B cell (primary cell): Measurements from ENCODE around the gene SIPA1L3. TPM values are rescaled to one million over a fixed set of nuclear protein-coding genes. Genes with fewer than 3 reads are reported as not detected.
A peak's percentile ranks its signal among the peaks of the same experiment; 100 is the strongest.

Experiments
- ATAC-seq: fragments of 200-7000 bp; cut with Tn5 transposase; one replicate; pipeline ENCODE4 v1.10.0; 2021; ENCODE audit warnings: low read depth, mild to moderate bottlenecking, moderate number of reproducible peaks, moderate library complexity
- CTCF ChIA-PET: fragments of 350-600 bp; sonication (Branson Sonifier 250); formaldehyde crosslinking; loops from one replicate; lab custom pipeline; 2021; ENCODE audit warnings: antibody characterized with exemption, inconsistent platforms; lab: Charles Lee
- POLR2A ChIA-PET: fragments of 350-600 bp; sonication (Branson Sonifier 250); formaldehyde crosslinking; loops from one replicate; lab custom pipeline; 2021; ENCODE audit warnings: antibody characterized with exemption; lab: Charles Lee
- DNase-seq: peaks from one replicate; pipeline ENCODE4 v3.0.0; 2013
- H2AFZ ChIP-seq: 2 replicates; pipeline ENCODE4 v1.6.1; 2012; ENCODE audit warnings: mild to moderate bottlenecking, low read depth, low read length; ENCODE audit not compliant: insufficient read depth, poor library complexity, severe bottlenecking
- H3K27ac ChIP-seq, 2 donors: 1 replicate in 1 of 2; 2 replicates in 1 of 2; pipeline ENCODE4 v1.5.1; 2012 to 2013; ENCODE audit warnings: low read length in 2 of 2, mild to moderate bottlenecking in 2 of 2, moderate library complexity in 1 of 2
- H3K27me3 ChIP-seq, 4 experiments: fragments of 200-600 bp in 1 of 4; sonication (generic) in 1 of 4; replicated peaks in 1 of 4; 1 replicate in 2 of 4; 2 replicates in 2 of 4; pipeline versions ENCODE4 v1.6.1 to v1.7.0; 2013 to 2016; ENCODE audit warnings: low read length in 3 of 4, mild to moderate bottlenecking in 2 of 4, mixed read lengths in 1 of 4, moderate library complexity in 1 of 4; ENCODE audit not compliant: insufficient read depth in 4 of 4, control insufficient read depth in 3 of 4; ENCODE audit errors: control extremely low read depth in 1 of 4
- H3K36me3 ChIP-seq, 2 experiments: replicated peaks in 1 of 2; 1 replicate in 1 of 2; 2 replicates in 1 of 2; pipeline versions ENCODE4 v1.6.1 to v1.7.1; 2013; ENCODE audit warnings: low read length in 1 of 2; ENCODE audit not compliant: insufficient read depth in 2 of 2, control insufficient read depth in 1 of 2; ENCODE audit errors: control extremely low read depth in 1 of 2, extremely low read depth in 1 of 2
- H3K4me1 ChIP-seq, 2 donors: fragments of 200-600 bp in 1 of 2; sonication (generic) in 1 of 2; 1 replicate in 1 of 2; 2 replicates in 1 of 2; pipeline versions ENCODE4 v1.5.1 to v1.6.1; 2013 to 2017; ENCODE audit warnings: low read length in 2 of 2; ENCODE audit not compliant: control insufficient read depth in 2 of 2, insufficient read depth in 2 of 2
- H3K4me2 ChIP-seq: replicated peaks from 2 replicates; pipeline ENCODE3; 2012; ENCODE audit warnings: mild to moderate bottlenecking, low read depth, low read length; ENCODE audit not compliant: poor library complexity, severe bottlenecking
- H3K4me3 ChIP-seq, 5 experiments: fragments of 200-600 bp in 1 of 5; sonication (generic) in 1 of 5; 1 replicate in 3 of 5; 2 replicates in 2 of 5; pipeline versions ENCODE4 v1.5.1 to v1.7.0; 2011 to 2016; ENCODE audit warnings: low read length in 4 of 5, mild to moderate bottlenecking in 4 of 5, low read depth in 2 of 5, control low read depth in 1 of 5, moderate library complexity in 1 of 5; ENCODE audit not compliant: insufficient read depth in 1 of 5; ENCODE audit errors: control extremely low read depth in 1 of 5, extremely low read depth in 1 of 5
- H3K79me2 ChIP-seq: fragments of 200-600 bp; sonication (generic); one replicate; pipeline ENCODE4 v1.6.0; 2016; ENCODE audit warnings: low read length; ENCODE audit not compliant: control insufficient read depth, insufficient read depth
- H3K9ac ChIP-seq: fragments of 200-600 bp; sonication (generic); 2 replicates; pipeline ENCODE4 v1.6.1; 2017; ENCODE audit warnings: mild to moderate bottlenecking, low read length, moderate library complexity
- H3K9me3 ChIP-seq, 3 donors: one replicate each; pipeline versions ENCODE4 v1.6.1 to v1.7.1; 2013; ENCODE audit warnings: low read length in 2 of 3; ENCODE audit not compliant: control insufficient read depth in 2 of 3, insufficient read depth in 1 of 3; ENCODE audit errors: control extremely low read depth in 1 of 3
- H4K20me1 ChIP-seq: 2 replicates; pipeline ENCODE4 v1.6.0; 2012; ENCODE audit warnings: mild to moderate bottlenecking, low read length; ENCODE audit not compliant: insufficient read depth, control insufficient read depth, poor library complexity, severe bottlenecking
- H3K27ac Mint-ChIP-seq: one replicate; pipeline ENCODE4 v1.8.0; 2021; ENCODE audit warnings: mixed read lengths
- H3K27me3 Mint-ChIP-seq: one replicate; pipeline ENCODE4 v1.8.0; 2021; ENCODE audit warnings: mixed read lengths
- H3K4me1 Mint-ChIP-seq: one replicate; pipeline ENCODE4 v1.8.0; 2021; ENCODE audit warnings: mixed read lengths
- H3K4me3 Mint-ChIP-seq: one replicate; pipeline ENCODE4 v1.8.0; 2021; ENCODE audit warnings: mixed read lengths
- H3K9me3 Mint-ChIP-seq: one replicate; pipeline ENCODE4 v1.8.0; 2022; ENCODE audit warnings: mixed read lengths; ENCODE audit not compliant: insufficient read depth
- CTCF ChIP-seq: fragments of 200-600 bp; IDR thresholded peaks from one replicate; pipeline ENCODE4 v1.8.0; 2022; ENCODE audit warnings: antibody characterized with exemption, mild to moderate bottlenecking
- EZH2 ChIP-seq: IDR thresholded peaks from 2 replicates; pipeline ENCODE4 v1.6.1; 2012; ENCODE audit warnings: borderline replicate concordance, low read depth, mild to moderate bottlenecking, moderate library complexity, low read length; ENCODE audit not compliant: insufficient read depth, poor library complexity, severe bottlenecking
- WGBS: methylation state at CpG from one replicate; pipeline ENCODE4 v1.1.5; 2013; ENCODE audit warnings: missing lambda C conversion rate; ENCODE audit not compliant: insufficient coverage; 5-methylcytosine and 5-hydroxymethylcytosine counted together
- intact Hi-C: fragments of 100-400 bp; cut with micrococcal nuclease; formaldehyde crosslinking; loops from one replicate; pipeline ENCODE4 v1.10.0; 2022
- polyA plus RNA-seq: library from polyadenylated mRNA; depleted of rRNA; stranded (reverse); fragments of >200 nt; gene quantifications from 2 replicates; pipeline ENCODE4 v1.2.3, GENCODE V29; 2012
- total RNA-seq, 2 donors: library from RNA; stranded (reverse); fragments of 120-200 nt in 1 of 2; gene quantifications; 1 replicate in 1 of 2; 2 replicates in 1 of 2; pipeline versions ENCODE4 v1.2.3 to v1.2.4, GENCODE V29; 2013 to 2022

Gene SIPA1L3
- total and polyA plus RNA-seq, 2 donors (not counting 1 experiment from before 2014, with no cell fraction given): 48.3 to 295 TPM

- H3K9me3 ChIP-seq: peaks cover 2 to 9% (median 7%) of the 10 kb centered on the region in 3 donors
- H3K4me2 ChIP-seq: peak overlapping the region; percentile 75
- peaks cover 6 to 28% of the 10 kb centered on the region in 2 experiments for H3K36me3 ChIP-seq
- TF ChIP-seq CTCF (no peak), EZH2 (no peak)
- no peaks in the 10 kb centered on the region for H3K27me3 Mint-ChIP-seq
- WGBS: 4% methylated on average over 30 of the region's 30 CpGs
- peak; percentile 72 for DNase-seq
- peak overlapping the region; percentile 78 to 85 for H3K27ac ChIP-seq
- peaks cover 90% of the 10 kb centered on the region for H3K4me1 Mint-ChIP-seq
- peak overlapping the region; percentile 21 to 63 (median 55) for H3K4me3 ChIP-seq
- intact Hi-C loops: no loop called here
- peaks cover 86 to 95% of the 10 kb centered on the region in 2 donors for H3K4me1 ChIP-seq
- ChIA-PET CTCF (interaction anchor here (0.7 to 4.1 kb wide), 17 partner anchors 10 to 211 kb away, joined by 3 to 28 read pairs (median 5); partner anchors contain the start of genes SIPA1L3 and WDR87), POLR2A (interaction anchor here (0.5 to 2.1 kb wide), 10 partner anchors 8 to 318 kb away, joined by 3 to 11 read pairs (median 5); partner anchors contain the start of genes SIPA1L3 and WDR87)
- H3K79me2 ChIP-seq: peaks cover 97% of the 10 kb centered on the region
- H3K9me3 Mint-ChIP-seq: no peaks in the 10 kb centered on the region
- no peaks in the 10 kb centered on the region for H4K20me1 ChIP-seq
- peak overlapping the region; percentile 62 for H3K9ac ChIP-seq
- peak overlapping the region; percentile 85 for H3K4me3 Mint-ChIP-seq
- peak overlapping the region; percentile 87 for H3K27ac Mint-ChIP-seq
- peak overlapping the region; percentile 67 for H2AFZ ChIP-seq
- H3K27me3 ChIP-seq: no peaks in the 10 kb centered on the region
- peak; percentile 6 for ATAC-seq
Measured at GRCh38 chr19:37931881-37932655, 25.1 kb downstream of the SIPA1L3 start.
